Measurements from ENCODE around the gene TWNK.

GRCh38 chr10:101030496-101031127 is 43.3 kb downstream of the TWNK start:
- TF ChIP-seq POLR2AphosphoS5 (IDR thresholded peaks at IDR 0.05; ENCODE audit: low read depth, low read length): no peak
- TF ChIP-seq POLR2A (IDR thresholded peaks at IDR 0.05; ENCODE audit: low read depth, low read length): no peak

Measured in GM12891 (cell line).